SHP77 treated with DMSO at 0.1 percent for 48 hours (cell line): ENCODE results near the gene CDK5R1.
"Not testable (repeated sequence)": the region's sequence is repeated elsewhere in the genome, so short reads cannot be mapped to it uniquely, and the experiment has no call there.

Source experiments
- DNase-seq: peaks from one replicate; lab custom pipeline; 2025; lab: John Stamatoyannopoulos, UW

CDK5R1 gene

GRCh38 chr17:32486701-32487472, at the start of gene CDK5R1:
Gene CDK5R1 (plus strand): TSS chr17:32486993. CDS start chr17:32487621, 628 bp downstream.
- DNase-seq = peak; percentile 12

GRCh38 chr17:32440722-32441121, 46.1 kb upstream of the CDK5R1 start:
- DNase-seq = no peak

GRCh38 chr17:32441886-32442285, 44.9 kb upstream of the CDK5R1 start:
- no peak for DNase-seq

- no peak for DNase-seq
These were observed 42.9 kb upstream of the CDK5R1 start for GRCh38 chr17:32443827-32444300.

- DNase-seq = peak; percentile 81
These were observed 42.3 kb upstream of the CDK5R1 start, which contains the start of gene PSMD11 for GRCh38 chr17:32444301-32445073. Gene PSMD11 (plus strand): TSS chr17:32444510. CDS start chr17:32444524, 14 bp downstream.

- no peak for DNase-seq
These were observed 41.7 kb upstream of the CDK5R1 start for GRCh38 chr17:32445074-32445415.

GRCh38 chr17:32445497-32445896, 41.3 kb upstream of the CDK5R1 start:
- no peak for DNase-seq

GRCh38 chr17:32445971-32446370, 40.8 kb upstream of the CDK5R1 start:
- DNase-seq = no peak

- no peak for DNase-seq
These were observed 39.8 kb upstream of the CDK5R1 start for GRCh38 chr17:32446949-32447348.

GRCh38 chr17:32449963-32450362, 36.8 kb upstream of the CDK5R1 start:
- DNase-seq = no peak

- DNase-seq = not testable (repeated sequence)
These were observed 36.4 kb upstream of the CDK5R1 start for GRCh38 chr17:32450379-32450778.

GRCh38 chr17:32451879-32452278, 34.9 kb upstream of the CDK5R1 start:
- DNase-seq = no peak

- no peak for DNase-seq
These were observed 34.5 kb upstream of the CDK5R1 start for GRCh38 chr17:32452281-32452680.

GRCh38 chr17:32453370-32453769, 33.4 kb upstream of the CDK5R1 start:
- DNase-seq = no peak

- DNase-seq = no peak
These were observed 28.4 kb upstream of the CDK5R1 start for GRCh38 chr17:32458371-32458770.

- no peak for DNase-seq
These were observed 26.7 kb upstream of the CDK5R1 start for GRCh38 chr17:32460054-32460453.

- no peak for DNase-seq
These were observed 25.3 kb upstream of the CDK5R1 start for GRCh38 chr17:32461498-32461852.

GRCh38 chr17:32461853-32462617, 24.8 kb upstream of the CDK5R1 start:
- peak; percentile 7 for DNase-seq

- no peak for DNase-seq
These were observed 23.5 kb upstream of the CDK5R1 start for GRCh38 chr17:32463304-32463703.

GRCh38 chr17:32464374-32464773, 22.4 kb upstream of the CDK5R1 start:
- DNase-seq = no peak

GRCh38 chr17:32467949-32468348, 18.8 kb upstream of the CDK5R1 start:
- no peak for DNase-seq

- DNase-seq = no peak
These were observed 16.2 kb upstream of the CDK5R1 start for GRCh38 chr17:32470405-32471167.
